ENCODE results near the gene ROBO2.

ROBO2 gene

GRCh38 chr3:77186728-77187127 is 146.8 kb downstream of the ROBO2 start:
- TF ChIP-seq CTCF (IDR thresholded peaks at IDR 0.05; ENCODE audit: borderline replicate concordance, insufficient read depth, low read depth, low read length): no peak

GRCh38 chr3:77188210-77188609 is 148.3 kb downstream of the ROBO2 start:
- TF ChIP-seq CTCF (IDR thresholded peaks at IDR 0.05; ENCODE audit: borderline replicate concordance, insufficient read depth, low read depth, low read length): no peak
- H3K4me3 ChIP-seq (ENCODE audit: low read depth, low read length): no peak overlapping the region

More at GRCh38 chr3:77186728-77187127, 146.8 kb downstream of the ROBO2 start:
- H3K4me3 ChIP-seq (ENCODE audit: low read depth, low read length): no peak overlapping the region

- no peak overlapping the region for H3K4me3 ChIP-seq (ENCODE audit: low read depth, low read length)
- TF ChIP-seq CTCF (IDR thresholded peaks at IDR 0.05; ENCODE audit: borderline replicate concordance, insufficient read depth, low read depth, low read length): no peak
These were observed 149.4 kb downstream of the ROBO2 start for GRCh38 chr3:77189258-77189657.

GRCh38 chr3:77189684-77190083 is 149.8 kb downstream of the ROBO2 start:
- H3K4me3 ChIP-seq (ENCODE audit: low read depth, low read length): no peak overlapping the region
- TF ChIP-seq CTCF (IDR thresholded peaks at IDR 0.05; ENCODE audit: borderline replicate concordance, insufficient read depth, low read depth, low read length): no peak

- no peak for TF ChIP-seq CTCF (IDR thresholded peaks at IDR 0.05; ENCODE audit: borderline replicate concordance, insufficient read depth, low read depth, low read length)
- H3K4me3 ChIP-seq (ENCODE audit: low read depth, low read length): no peak overlapping the region
These were observed 150.5 kb downstream of the ROBO2 start for GRCh38 chr3:77190374-77190773.

- no peak for TF ChIP-seq CTCF (IDR thresholded peaks at IDR 0.05; ENCODE audit: borderline replicate concordance, insufficient read depth, low read depth, low read length)
- no peak overlapping the region for H3K4me3 ChIP-seq (ENCODE audit: low read depth, low read length)
These were observed 151.1 kb downstream of the ROBO2 start for GRCh38 chr3:77191014-77191413.

- no peak overlapping the region for H3K4me3 ChIP-seq (ENCODE audit: low read depth, low read length)
- no peak for TF ChIP-seq CTCF (IDR thresholded peaks at IDR 0.05; ENCODE audit: borderline replicate concordance, insufficient read depth, low read depth, low read length)
These were observed 151.7 kb downstream of the ROBO2 start for GRCh38 chr3:77191640-77192039.

All from GM12875 (cell line).